ENCODE results near the gene BACE2. TPM values are rescaled to one million over a fixed set of nuclear protein-coding genes. Genes with fewer than 3 reads are reported as not detected.

Gene BACE2
- total and polyA plus RNA-seq, 2 donors (not counting 1 experiment from before 2014, with no cell fraction given): 18.4 to 40.8 TPM

- ChIA-PET CTCF (interaction anchor here (0.7 to 6.7 kb wide), 10 partner anchors 15 to 286 kb away, joined by 3 to 50 read pairs (median 8); no protein-coding TSS in a partner anchor), POLR2A (interaction anchor here (0.7 kb wide), 2 partner anchors 250 to 1612 kb away, joined by 3 to 4 read pairs; no protein-coding TSS in a partner anchor)
- peak overlapping the region; percentile 87 for H3K27ac Mint-ChIP-seq
- TF ChIP-seq EZH2 (IDR thresholded peaks at IDR 0.05; ENCODE audit: borderline replicate concordance, insufficient read depth, low read depth, low read length, poor library complexity, severe bottlenecking) (no peak), CTCF (IDR thresholded peaks at IDR 0.05) (no peak)
- Histone ChIP-seq H3K27ac (ENCODE audit: low read length in 2 of 2) (no peak overlapping the region), H2AFZ (ENCODE audit: insufficient read depth, low read depth, low read length, poor library complexity, severe bottlenecking) (peak overlapping the region; percentile 97), H3K79me2 (ENCODE audit: control insufficient read depth, insufficient read depth, low read length) (peaks cover 6% of the 10 kb centered on the region), H3K4me1 (ENCODE audit: control insufficient read depth in 2 of 2, insufficient read depth in 2 of 2, low read length in 2 of 2) (peaks cover 17 to 19% of the 10 kb centered on the region in 2 donors), H3K4me2 (replicated peaks; ENCODE audit: low read depth, low read length, poor library complexity, severe bottlenecking) (peak overlapping the region; percentile 94), H4K20me1 (ENCODE audit: control insufficient read depth, insufficient read depth, low read length, poor library complexity, severe bottlenecking) (peaks cover 5% of the 10 kb centered on the region), H3K9ac (ENCODE audit: low read length) (peak overlapping the region; percentile 91), H3K4me3 (ENCODE audit: control extremely low read depth in 1 of 5, extremely low read depth in 1 of 5, insufficient read depth in 1 of 5, low read depth in 2 of 5, low read length in 4 of 5) (peak overlapping the region in 4 of 5 experiments; percentile 58 to 87 (median 75)), H3K27me3 (replicated peaks in 1 of 4; ENCODE audit: control extremely low read depth in 1 of 4, control insufficient read depth in 3 of 4, insufficient read depth in 4 of 4, low read length in 3 of 4) (no peaks in the 10 kb centered on the region), H3K9me3 (ENCODE audit: control extremely low read depth in 1 of 3, control insufficient read depth in 2 of 3, insufficient read depth in 1 of 3, low read length in 2 of 3) (no peaks in the 10 kb centered on the region), H3K36me3 (replicated peaks in 1 of 2; ENCODE audit: control extremely low read depth in 1 of 2, control insufficient read depth in 1 of 2, extremely low read depth in 1 of 2, insufficient read depth in 2 of 2, low read length in 1 of 2) (no peaks in the 10 kb centered on the region)
- ATAC-seq (ENCODE audit: low read depth) (peak; percentile 5), DNase-seq (peak; percentile 40)
- whole genome bisulfite sequencing (ENCODE audit: insufficient coverage): under 1% methylated on average over 65 of the region's 75 CpGs
- intact Hi-C loops (cut with micrococcal nuclease): loop anchor here (1.0 to 5.0 kb wide), 2 partner anchors 194 to 258 kb away; partner anchors contain the start of genes MX1 and MX2
- H3K9me3 Mint-ChIP-seq (ENCODE audit: insufficient read depth): no peaks in the 10 kb centered on the region
- peaks cover 26% of the 10 kb centered on the region for H3K4me1 Mint-ChIP-seq
- H3K27me3 Mint-ChIP-seq: peaks cover 3% of the 10 kb centered on the region
- H3K4me3 Mint-ChIP-seq: peak overlapping the region; percentile 93
Observed at GRCh38 chr21:41168391-41169257, 664 bp downstream of the BACE2 start.
